Stimulated activated CD4-positive, alpha-beta T cell treated with anti-CD3 and anti-CD28 coated beads, Interleukin-1b, Interleukin-23, amount 100 ng/mL, for 24 hours (primary cell): ENCODE data around the gene RBMS1.

ENCODE experiments used
- DNase-seq, 4 experiments: peaks; one replicate each; pipeline ENCODE4 v3.0.0-alpha.2; 2020; ENCODE audit warnings: low read depth in 4 of 4, low spot score in 1 of 4

RBMS1 gene

DNA sequence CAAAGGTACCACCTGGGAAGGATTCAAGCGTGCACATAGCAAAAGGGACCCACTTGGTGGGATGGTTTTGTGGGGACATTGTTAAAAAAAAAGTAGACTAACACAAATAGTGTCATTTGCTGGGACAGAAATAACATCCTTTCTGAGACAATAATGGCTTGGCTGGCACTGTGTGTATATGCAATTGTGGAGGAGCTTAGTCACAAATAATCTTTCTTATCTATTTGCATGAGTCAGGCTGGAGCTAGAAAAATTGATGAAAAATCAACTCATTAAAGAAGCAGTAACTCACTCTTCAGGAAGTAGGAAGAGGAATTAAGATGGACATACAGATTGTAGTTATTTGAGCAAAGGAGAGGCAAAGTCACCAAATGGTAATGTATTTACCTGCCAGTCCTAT, 264.0 kb downstream of the RBMS1 start:
- no peak for DNase-seq

DNA sequence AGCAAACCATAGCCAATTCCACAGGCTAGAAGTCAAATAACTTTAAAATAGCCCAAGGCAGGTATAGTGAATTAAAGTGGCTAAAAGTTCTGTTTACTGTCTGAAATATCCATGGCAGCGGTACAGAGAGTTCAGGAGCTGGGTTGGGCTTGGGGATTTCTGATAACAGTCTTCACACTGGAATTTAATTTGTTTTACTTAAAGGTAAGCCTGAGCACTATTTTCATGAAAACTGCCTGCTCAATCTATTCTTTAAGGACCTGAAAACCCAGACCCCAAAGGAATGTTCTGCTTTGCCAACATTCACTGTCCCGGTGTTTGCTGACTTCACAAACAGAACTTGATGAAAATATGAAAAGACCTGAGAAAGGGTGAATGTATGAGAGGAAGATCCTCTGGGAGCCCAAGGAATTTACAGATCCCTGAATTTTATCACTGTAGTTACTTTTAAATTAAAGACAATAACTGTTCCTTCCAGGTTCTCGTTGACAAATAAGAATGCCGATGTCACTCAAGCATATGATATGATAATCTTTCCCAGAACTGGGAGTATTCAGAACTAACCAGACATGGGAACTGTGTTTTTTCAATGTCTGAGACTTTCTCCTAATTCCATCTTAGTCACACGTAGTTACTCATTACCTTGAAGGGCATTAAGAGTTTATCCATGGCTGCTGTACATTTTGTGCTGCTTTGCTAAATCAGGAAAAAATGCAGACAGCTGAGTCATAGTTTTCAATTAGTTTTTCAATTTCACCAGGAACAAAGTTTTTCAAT, 265.3 kb downstream of the RBMS1 start:
- no peak for DNase-seq

- DNase-seq = no peak
Measured at GRCh38 chr2:160227293-160227915, 266.2 kb downstream of the RBMS1 start.

- DNase-seq = no peak
Measured at GRCh38 chr2:160226367-160226766, 267.2 kb downstream of the RBMS1 start.

DNA sequence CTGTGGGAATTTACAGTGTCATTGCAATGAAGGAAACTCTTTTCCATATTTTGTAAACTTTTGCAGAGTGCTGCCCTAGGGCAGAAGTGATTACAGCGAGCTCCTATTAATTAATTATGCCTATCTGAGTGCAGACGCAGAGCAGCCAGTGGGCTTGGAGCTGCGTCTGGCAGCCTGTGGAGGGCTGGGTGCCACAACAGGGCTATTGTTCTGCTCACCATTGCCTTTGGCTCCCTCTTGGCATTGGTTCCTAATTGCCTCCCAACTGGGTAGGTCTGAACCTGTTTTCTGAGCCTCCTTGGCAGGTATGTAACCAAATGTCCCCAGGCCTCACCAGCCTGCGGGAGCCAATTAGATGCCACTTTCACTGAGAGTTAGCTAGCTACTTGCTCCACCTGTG, 267.9 kb downstream of the RBMS1 start:
- no peak for DNase-seq

- no peak for DNase-seq
Measured at GRCh38 chr2:160224507-160224906, 269.1 kb downstream of the RBMS1 start.

DNA sequence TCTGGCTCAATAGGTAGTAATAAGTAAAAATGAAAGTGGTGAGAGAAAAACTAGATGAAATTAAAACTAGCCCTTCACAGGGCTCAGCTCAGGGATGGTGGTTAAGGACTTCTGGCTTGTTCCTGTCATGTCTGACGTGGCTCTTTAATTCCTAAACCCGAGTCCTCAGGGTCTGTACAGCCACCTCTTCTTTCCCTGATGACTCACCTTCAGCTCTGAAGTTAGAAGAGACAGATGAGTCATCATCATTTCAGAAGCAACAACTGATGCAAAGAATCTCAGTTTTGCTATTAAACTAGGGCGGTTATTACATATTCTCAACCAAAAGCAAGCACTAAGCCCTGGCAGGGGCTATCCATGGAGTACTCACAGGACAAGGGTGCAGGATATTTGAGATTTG, 269.5 kb downstream of the RBMS1 start:
- DNase-seq = no peak

- DNase-seq = no peak
Measured at GRCh38 chr2:160223560-160223959, 270.0 kb downstream of the RBMS1 start.

DNA sequence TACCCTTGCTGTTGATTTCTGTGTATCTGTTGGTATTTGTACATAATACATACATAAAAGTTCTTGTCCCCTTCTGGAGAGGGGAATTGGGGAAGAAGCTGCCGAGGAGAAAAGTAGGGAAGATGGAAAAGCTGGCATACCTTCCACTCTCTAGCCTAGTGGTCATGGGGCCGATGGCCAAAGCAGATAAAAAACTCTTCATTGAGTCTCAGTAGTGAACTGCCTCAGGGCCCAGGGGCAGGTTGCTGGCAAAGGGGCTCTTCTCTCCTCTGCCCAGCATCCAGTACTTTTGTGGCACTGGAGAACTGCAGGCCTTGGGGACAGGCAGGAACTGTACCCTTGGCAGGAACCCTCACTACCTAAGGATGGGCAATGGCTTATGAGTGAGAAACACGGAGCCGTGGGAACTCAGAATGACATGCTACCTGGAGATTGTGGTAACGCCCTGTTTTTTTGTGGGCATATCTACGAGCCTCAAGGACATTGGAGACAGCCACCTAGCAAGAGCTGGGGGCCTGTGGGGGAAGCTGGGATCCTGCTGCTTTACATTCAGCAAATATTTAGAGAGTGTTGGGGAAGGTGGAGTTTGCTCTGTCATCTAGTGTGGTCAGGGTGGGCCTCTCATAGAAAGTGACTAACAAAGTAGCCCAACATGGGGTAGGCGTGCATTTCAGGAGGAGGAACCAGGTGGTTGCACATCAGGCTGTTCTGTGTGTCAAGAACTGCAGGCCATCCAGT, 270.9 kb downstream of the RBMS1 start:
- DNase-seq = no peak
